WTC11 (cell line): ENCODE data around the gene SGSM2. TPM values are rescaled to one million over a fixed set of nuclear protein-coding genes. Genes with fewer than 3 reads are reported as not detected.

Experiments used
- ATAC-seq: fragments of 200-7000 bp; cut with Tn5 transposase; 2 replicates; pipeline ENCODE4 v1.10.0; 2021; ENCODE audit warnings: mild to moderate bottlenecking, moderate library complexity
- CTCF ChIA-PET: fragments of 300-600 bp; sonication (Branson Sonifier 250); formaldehyde crosslinking; loops from one replicate; lab custom pipeline; 2021; ENCODE audit warnings: antibody characterized with exemption; lab: Charles Lee
- POLR2A ChIA-PET: fragments of 350-600 bp; sonication (Branson Sonifier 250); formaldehyde crosslinking; loops from one replicate; lab custom pipeline; 2021; ENCODE audit warnings: antibody characterized with exemption; lab: Charles Lee
- DNase-seq: peaks from one replicate; pipeline ENCODE4 v3.0.0; 2021; ENCODE audit warnings: low spot score
- H3K27ac Mint-ChIP-seq: 2 replicates; pipeline ENCODE4 v1.8.0; 2021; ENCODE audit warnings: mixed read lengths
- H3K27me3 Mint-ChIP-seq: 2 replicates; pipeline ENCODE4 v1.8.0; 2021; ENCODE audit warnings: low read depth, mild to moderate bottlenecking, moderate library complexity, mixed read lengths
- H3K36me3 Mint-ChIP-seq: 2 replicates; pipeline ENCODE4 v1.8.0; 2021; ENCODE audit warnings: mixed read lengths
- H3K4me1 Mint-ChIP-seq: 2 replicates; pipeline ENCODE4 v1.8.0; 2022; ENCODE audit warnings: mixed read lengths
- H3K4me3 Mint-ChIP-seq: 2 replicates; pipeline ENCODE4 v1.8.0; 2021; ENCODE audit warnings: mild to moderate bottlenecking, moderate library complexity, mixed read lengths
- H3K9me3 Mint-ChIP-seq: 2 replicates; pipeline ENCODE4 v1.8.0; 2021; ENCODE audit warnings: mixed read lengths
- CBFB ChIP-seq: sonication (generic); formaldehyde crosslinking; IDR thresholded peaks from 2 replicates; pipeline ENCODE4 v1.8.1; 2022; ENCODE audit warnings: mild to moderate bottlenecking, low read depth, missing genetic modification reagents
- CREM ChIP-seq: sonication (generic); formaldehyde crosslinking; IDR thresholded peaks from 2 replicates; pipeline ENCODE4 v1.8.1; 2022; ENCODE audit warnings: mild to moderate bottlenecking, missing genetic modification reagents, moderate library complexity
- GTF2I ChIP-seq: fragments of 250-450 bp; sonication (Bioruptor Pico); conservative IDR thresholded peaks from 2 replicates; pipeline ENCODE4 v1.4.0; 2021; ENCODE audit warnings: mild to moderate bottlenecking
- JAZF1 ChIP-seq: fragments of 250-450 bp; sonication (Bioruptor Pico); IDR thresholded peaks from 2 replicates; pipeline ENCODE4 v1.9.0; 2021; ENCODE audit warnings: moderate library complexity, mild to moderate bottlenecking, inconsistent platforms
- MXD4 ChIP-seq: fragments of 250-450 bp; sonication (Bioruptor Pico); IDR thresholded peaks from 2 replicates; pipeline ENCODE4 v1.8.0; 2021; ENCODE audit warnings: mild to moderate bottlenecking, moderate library complexity, borderline replicate concordance
- NFE2L1 ChIP-seq: sonication (generic); formaldehyde crosslinking; IDR thresholded peaks from 2 replicates; pipeline ENCODE4 v1.8.1; 2023; ENCODE audit warnings: missing genetic modification reagents
- NFYB ChIP-seq: sonication (generic); formaldehyde crosslinking; conservative IDR thresholded peaks from 2 replicates; pipeline ENCODE4 v1.8.0; 2022; ENCODE audit warnings: low read depth, missing genetic modification reagents
- NR2C2 ChIP-seq: sonication (generic); formaldehyde crosslinking; IDR thresholded peaks from 2 replicates; pipeline ENCODE4 v1.8.0; 2022; ENCODE audit warnings: mild to moderate bottlenecking, missing genetic modification reagents
- RELA ChIP-seq: sonication (generic); formaldehyde crosslinking; IDR thresholded peaks from 2 replicates; pipeline ENCODE4 v1.8.1; 2022; ENCODE audit warnings: missing genetic modification reagents, mild to moderate bottlenecking, borderline replicate concordance
- SMAD4 ChIP-seq: sonication (generic); formaldehyde crosslinking; IDR thresholded peaks from 2 replicates; pipeline ENCODE4 v1.8.0; 2022; ENCODE audit warnings: mild to moderate bottlenecking, missing genetic modification reagents
- SP1 ChIP-seq: sonication (generic); formaldehyde crosslinking; conservative IDR thresholded peaks from 2 replicates; pipeline ENCODE4 v1.8.1; 2022; ENCODE audit warnings: missing genetic modification reagents
- TEAD1 ChIP-seq: sonication (generic); formaldehyde crosslinking; IDR thresholded peaks from 2 replicates; pipeline ENCODE4 v1.8.0; 2022; ENCODE audit warnings: mild to moderate bottlenecking, missing genetic modification reagents
- ZNF121 ChIP-seq: sonication (generic); formaldehyde crosslinking; IDR thresholded peaks from 2 replicates; pipeline ENCODE4 v1.8.0; 2023; ENCODE audit warnings: missing genetic modification reagents
- ZNF232 ChIP-seq: sonication (generic); formaldehyde crosslinking; IDR thresholded peaks from 2 replicates; pipeline ENCODE4 v1.8.0; 2022; ENCODE audit warnings: mild to moderate bottlenecking, missing genetic modification reagents
- ZNF263 ChIP-seq: sonication (generic); formaldehyde crosslinking; IDR thresholded peaks from 2 replicates; pipeline ENCODE4 v1.8.1; 2022; ENCODE audit warnings: low read depth, mild to moderate bottlenecking, moderate library complexity, missing genetic modification reagents
- total RNA-seq: library from RNA; stranded (reverse); gene quantifications from 3 replicates; pipeline ENCODE4 v1.2.3, GENCODE V29; 2021
- TF ChIP-seq, protein P1 (sequence below): fragments of 250-450 bp; sonication (Bioruptor Pico); IDR thresholded peaks from 2 replicates; pipeline ENCODE4 v1.9.0; 2021; ENCODE audit warnings: mild to moderate bottlenecking
- TF ChIP-seq, protein P2 (sequence below): sonication (generic); formaldehyde crosslinking; IDR thresholded peaks from 2 replicates; pipeline ENCODE4 v1.8.0; 2023; ENCODE audit warnings: missing genetic modification reagents, mild to moderate bottlenecking, borderline replicate concordance
- TF ChIP-seq, protein P3 (sequence below): sonication (generic); formaldehyde crosslinking; IDR thresholded peaks from 2 replicates; pipeline ENCODE4 v1.8.1; 2022; ENCODE audit warnings: mild to moderate bottlenecking, moderate library complexity, missing genetic modification reagents
- TF ChIP-seq, protein P4 (sequence below): sonication (generic); formaldehyde crosslinking; IDR thresholded peaks from 2 replicates; pipeline ENCODE4 v1.8.1; 2022; ENCODE audit warnings: low read depth, mild to moderate bottlenecking, moderate library complexity, missing genetic modification reagents, borderline replicate concordance
- TF ChIP-seq, protein P5 (sequence below): sonication (generic); formaldehyde crosslinking; IDR thresholded peaks from 2 replicates; pipeline ENCODE4 v1.8.1; 2023; ENCODE audit warnings: mild to moderate bottlenecking, missing genetic modification reagents

SGSM2 gene
- total RNA-seq, 1 experiment from 2014 or later = 50.3 TPM

DNA sequence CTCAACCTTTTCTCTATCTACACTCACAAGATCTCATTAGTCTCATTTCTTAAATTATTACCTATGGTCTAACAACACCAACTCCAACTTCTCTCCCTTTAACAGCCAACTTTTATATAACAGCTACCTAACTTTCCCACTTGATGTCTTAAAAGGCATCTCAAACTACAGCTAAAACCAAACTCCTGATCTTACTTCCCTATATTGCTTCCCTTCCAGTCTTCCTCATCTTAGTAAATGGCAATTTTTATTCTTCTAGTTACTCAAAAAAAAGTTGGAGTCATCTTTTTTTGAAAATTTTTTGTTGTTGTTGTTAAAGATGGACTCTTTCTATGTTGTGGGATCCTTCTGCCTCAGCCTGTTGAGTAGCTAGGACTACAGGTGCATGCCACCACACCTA, 18.2 kb upstream of the SGSM2 start (continued):
- TF ChIP-seq, protein P1, sequence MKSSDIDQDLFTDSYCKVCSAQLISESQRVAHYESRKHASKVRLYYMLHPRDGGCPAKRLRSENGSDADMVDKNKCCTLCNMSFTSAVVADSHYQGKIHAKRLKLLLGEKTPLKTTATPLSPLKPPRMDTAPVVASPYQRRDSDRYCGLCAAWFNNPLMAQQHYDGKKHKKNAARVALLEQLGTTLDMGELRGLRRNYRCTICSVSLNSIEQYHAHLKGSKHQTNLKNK (CRISPR knock-in tag) = no peak
- TF ChIP-seq CBFB (CRISPR knock-in tag) = no peak
- TF ChIP-seq MXD4 (CRISPR knock-in tag) = no peak
- TF ChIP-seq ZNF232 (CRISPR knock-in tag) = no peak

DNA sequence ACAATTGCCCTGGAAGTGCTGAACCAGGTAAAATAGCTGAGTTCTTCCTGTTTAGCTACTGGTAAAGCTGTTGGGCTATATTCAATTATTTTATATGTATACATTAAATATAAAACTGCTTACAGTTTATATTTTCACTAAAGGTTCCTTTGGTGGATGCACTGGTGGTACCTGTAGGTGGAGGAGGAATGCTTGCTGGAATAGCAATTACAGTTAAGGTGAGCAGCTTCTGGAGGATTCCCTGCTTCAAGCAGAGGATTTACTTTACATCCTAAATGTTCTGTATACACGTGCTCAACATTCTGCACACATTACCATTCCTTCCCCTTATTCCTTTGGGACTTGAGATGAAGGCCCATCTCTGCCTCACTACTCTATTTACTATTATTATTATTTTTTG, 15.9 kb upstream of the SGSM2 start:
- no peak overlapping the region for H3K27ac Mint-ChIP-seq
- peaks cover 39% of the 10 kb centered on the region for H3K36me3 Mint-ChIP-seq
- H3K9me3 Mint-ChIP-seq = no peaks in the 10 kb centered on the region
- H3K4me1 Mint-ChIP-seq = no peaks in the 10 kb centered on the region
- no peak for TF ChIP-seq ZNF232 (CRISPR knock-in tag)
- no peak for TF ChIP-seq JAZF1 (CRISPR knock-in tag)
- TF ChIP-seq NFYB (CRISPR knock-in tag) = no peak
- TF ChIP-seq, protein P2, sequence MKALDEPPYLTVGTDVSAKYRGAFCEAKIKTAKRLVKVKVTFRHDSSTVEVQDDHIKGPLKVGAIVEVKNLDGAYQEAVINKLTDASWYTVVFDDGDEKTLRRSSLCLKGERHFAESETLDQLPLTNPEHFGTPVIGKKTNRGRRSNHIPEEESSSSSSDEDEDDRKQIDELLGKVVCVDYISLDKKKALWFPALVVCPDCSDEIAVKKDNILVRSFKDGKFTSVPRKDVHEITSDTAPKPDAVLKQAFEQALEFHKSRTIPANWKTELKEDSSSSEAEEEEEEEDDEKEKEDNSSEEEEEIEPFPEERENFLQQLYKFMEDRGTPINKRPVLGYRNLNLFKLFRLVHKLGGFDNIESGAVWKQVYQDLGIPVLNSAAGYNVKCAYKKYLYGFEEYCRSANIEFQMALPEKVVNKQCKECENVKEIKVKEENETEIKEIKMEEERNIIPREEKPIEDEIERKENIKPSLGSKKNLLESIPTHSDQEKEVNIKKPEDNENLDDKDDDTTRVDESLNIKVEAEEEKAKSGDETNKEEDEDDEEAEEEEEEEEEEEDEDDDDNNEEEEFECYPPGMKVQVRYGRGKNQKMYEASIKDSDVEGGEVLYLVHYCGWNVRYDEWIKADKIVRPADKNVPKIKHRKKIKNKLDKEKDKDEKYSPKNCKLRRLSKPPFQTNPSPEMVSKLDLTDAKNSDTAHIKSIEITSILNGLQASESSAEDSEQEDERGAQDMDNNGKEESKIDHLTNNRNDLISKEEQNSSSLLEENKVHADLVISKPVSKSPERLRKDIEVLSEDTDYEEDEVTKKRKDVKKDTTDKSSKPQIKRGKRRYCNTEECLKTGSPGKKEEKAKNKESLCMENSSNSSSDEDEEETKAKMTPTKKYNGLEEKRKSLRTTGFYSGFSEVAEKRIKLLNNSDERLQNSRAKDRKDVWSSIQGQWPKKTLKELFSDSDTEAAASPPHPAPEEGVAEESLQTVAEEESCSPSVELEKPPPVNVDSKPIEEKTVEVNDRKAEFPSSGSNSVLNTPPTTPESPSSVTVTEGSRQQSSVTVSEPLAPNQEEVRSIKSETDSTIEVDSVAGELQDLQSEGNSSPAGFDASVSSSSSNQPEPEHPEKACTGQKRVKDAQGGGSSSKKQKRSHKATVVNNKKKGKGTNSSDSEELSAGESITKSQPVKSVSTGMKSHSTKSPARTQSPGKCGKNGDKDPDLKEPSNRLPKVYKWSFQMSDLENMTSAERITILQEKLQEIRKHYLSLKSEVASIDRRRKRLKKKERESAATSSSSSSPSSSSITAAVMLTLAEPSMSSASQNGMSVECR (CRISPR knock-in tag) = no peak
- TF ChIP-seq RELA = no peak
- no peak for TF ChIP-seq ZNF121 (CRISPR knock-in tag)
- no peak for TF ChIP-seq SP1 (CRISPR knock-in tag)
- TF ChIP-seq, protein P3, sequence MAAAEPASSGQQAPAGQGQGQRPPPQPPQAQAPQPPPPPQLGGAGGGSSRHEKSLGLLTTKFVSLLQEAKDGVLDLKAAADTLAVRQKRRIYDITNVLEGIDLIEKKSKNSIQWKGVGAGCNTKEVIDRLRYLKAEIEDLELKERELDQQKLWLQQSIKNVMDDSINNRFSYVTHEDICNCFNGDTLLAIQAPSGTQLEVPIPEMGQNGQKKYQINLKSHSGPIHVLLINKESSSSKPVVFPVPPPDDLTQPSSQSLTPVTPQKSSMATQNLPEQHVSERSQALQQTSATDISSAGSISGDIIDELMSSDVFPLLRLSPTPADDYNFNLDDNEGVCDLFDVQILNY (CRISPR knock-in tag) = no peak
- TF ChIP-seq TEAD1 = no peak
- ChIA-PET CTCF (interaction anchor here (1.3 to 2.2 kb wide), 2 partner anchors 15 to 32 kb away, joined by 3 to 8 read pairs; partner anchors contain the start of gene TSR1), POLR2A (interaction anchor here (1.1 kb wide), 1 partner anchor 36 kb away, joined by 3 read pairs; no protein-coding TSS in a partner anchor)
- no peak for ATAC-seq
- DNase-seq = no peak
- H3K27me3 Mint-ChIP-seq = no peaks in the 10 kb centered on the region
- H3K4me3 Mint-ChIP-seq = no peak overlapping the region

DNA sequence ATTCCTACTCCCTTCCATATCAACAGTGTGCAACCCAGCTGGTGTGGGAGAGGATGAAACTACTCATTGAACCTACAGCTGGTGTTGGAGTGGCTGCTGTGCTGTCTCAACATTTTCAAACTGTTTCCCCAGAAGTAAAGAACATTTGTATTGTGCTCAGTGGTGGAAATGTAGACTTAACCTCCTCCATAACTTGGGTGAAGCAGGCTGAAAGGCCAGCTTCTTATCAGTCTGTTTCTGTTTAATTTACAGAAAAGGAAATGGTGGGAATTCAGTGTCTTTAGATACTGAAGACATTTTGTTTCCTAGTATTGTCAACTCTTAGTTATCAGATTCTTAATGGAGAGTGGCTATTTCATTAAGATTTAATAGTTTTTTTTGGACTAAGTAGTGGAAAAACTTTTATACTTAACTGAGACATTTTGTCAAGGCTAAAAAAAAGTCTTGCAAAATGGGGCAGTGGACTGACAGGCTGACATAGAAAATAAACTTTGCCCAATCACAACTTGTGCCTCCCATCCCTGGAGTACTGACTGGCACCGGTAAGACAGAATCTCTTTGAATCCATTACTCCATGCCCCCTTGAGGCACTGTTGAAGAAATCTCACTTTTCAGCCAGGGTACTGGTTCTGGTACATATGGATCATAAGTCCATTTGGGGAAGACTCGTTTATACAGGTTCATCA, 13.5 kb upstream of the SGSM2 start:
- H3K27me3 Mint-ChIP-seq = no peaks in the 10 kb centered on the region
- H3K4me1 Mint-ChIP-seq = no peaks in the 10 kb centered on the region
- H3K9me3 Mint-ChIP-seq = no peaks in the 10 kb centered on the region
- CTCF ChIA-PET = no interaction called here
- H3K27ac Mint-ChIP-seq = no peak overlapping the region
- no peak overlapping the region for H3K4me3 Mint-ChIP-seq
- ATAC-seq (no peak), DNase-seq (no peak)
- POLR2A ChIA-PET = no interaction called here
- H3K36me3 Mint-ChIP-seq = peaks cover 54% of the 10 kb centered on the region
- TF ChIP-seq SMAD4 (CRISPR knock-in tag) = no peak
- TF ChIP-seq, protein P4, sequence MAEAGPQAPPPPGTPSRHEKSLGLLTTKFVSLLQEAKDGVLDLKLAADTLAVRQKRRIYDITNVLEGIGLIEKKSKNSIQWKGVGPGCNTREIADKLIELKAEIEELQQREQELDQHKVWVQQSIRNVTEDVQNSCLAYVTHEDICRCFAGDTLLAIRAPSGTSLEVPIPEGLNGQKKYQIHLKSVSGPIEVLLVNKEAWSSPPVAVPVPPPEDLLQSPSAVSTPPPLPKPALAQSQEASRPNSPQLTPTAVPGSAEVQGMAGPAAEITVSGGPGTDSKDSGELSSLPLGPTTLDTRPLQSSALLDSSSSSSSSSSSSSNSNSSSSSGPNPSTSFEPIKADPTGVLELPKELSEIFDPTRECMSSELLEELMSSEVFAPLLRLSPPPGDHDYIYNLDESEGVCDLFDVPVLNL (CRISPR knock-in tag) = no peak
- TF ChIP-seq NFE2L1 (CRISPR knock-in tag) = no peak
- no peak for TF ChIP-seq NR2C2 (CRISPR knock-in tag)
- no peak for TF ChIP-seq ZNF263 (CRISPR knock-in tag)
- TF ChIP-seq, protein P5, sequence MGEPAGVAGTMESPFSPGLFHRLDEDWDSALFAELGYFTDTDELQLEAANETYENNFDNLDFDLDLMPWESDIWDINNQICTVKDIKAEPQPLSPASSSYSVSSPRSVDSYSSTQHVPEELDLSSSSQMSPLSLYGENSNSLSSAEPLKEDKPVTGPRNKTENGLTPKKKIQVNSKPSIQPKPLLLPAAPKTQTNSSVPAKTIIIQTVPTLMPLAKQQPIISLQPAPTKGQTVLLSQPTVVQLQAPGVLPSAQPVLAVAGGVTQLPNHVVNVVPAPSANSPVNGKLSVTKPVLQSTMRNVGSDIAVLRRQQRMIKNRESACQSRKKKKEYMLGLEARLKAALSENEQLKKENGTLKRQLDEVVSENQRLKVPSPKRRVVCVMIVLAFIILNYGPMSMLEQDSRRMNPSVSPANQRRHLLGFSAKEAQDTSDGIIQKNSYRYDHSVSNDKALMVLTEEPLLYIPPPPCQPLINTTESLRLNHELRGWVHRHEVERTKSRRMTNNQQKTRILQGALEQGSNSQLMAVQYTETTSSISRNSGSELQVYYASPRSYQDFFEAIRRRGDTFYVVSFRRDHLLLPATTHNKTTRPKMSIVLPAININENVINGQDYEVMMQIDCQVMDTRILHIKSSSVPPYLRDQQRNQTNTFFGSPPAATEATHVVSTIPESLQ (CRISPR knock-in tag) = no peak
- TF ChIP-seq, protein P2 (CRISPR knock-in tag) = no peak
- no peak for TF ChIP-seq CREM
- TF ChIP-seq GTF2I (CRISPR knock-in tag) = no peak
